DND-41 (cell line): ENCODE measurements around the gene FBXW8.

Experiments used
- EZH2 ChIP-seq: IDR thresholded peaks from 3 replicates; pipeline ENCODE4 v1.6.1; 2012; ENCODE audit warnings: borderline replicate concordance, low read depth, mild to moderate bottlenecking, moderate library complexity, low read length, inconsistent platforms; ENCODE audit not compliant: severe bottlenecking
- TF ChIP-seq, protein P1 (sequence below): IDR thresholded peaks from 2 replicates; pipeline ENCODE4 v1.5.1; 2012; ENCODE audit warnings: borderline replicate concordance, low read length, moderate library complexity, mild to moderate bottlenecking; ENCODE audit not compliant: poor library complexity, severe bottlenecking; ENCODE audit errors: extremely low read depth

DNA sequence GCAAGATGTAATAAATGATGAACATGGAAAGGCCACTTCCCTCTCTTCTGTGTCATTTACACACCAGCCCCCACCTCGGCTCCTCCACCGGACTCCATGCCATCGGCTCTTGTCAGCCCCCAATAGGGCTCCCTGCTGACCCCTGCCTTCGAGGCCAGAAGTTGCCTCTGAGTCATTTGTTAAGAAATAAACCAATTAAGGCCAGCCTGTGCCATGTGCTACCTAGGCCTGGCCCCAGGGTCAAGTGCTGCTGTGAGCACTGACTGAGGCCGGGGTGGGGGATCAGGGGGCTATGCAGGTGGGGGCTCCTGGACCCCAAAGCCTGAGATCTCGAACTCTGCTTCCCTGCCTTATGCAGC, 135.2 kb downstream of the FBXW8 start:
- TF ChIP-seq, protein P1, sequence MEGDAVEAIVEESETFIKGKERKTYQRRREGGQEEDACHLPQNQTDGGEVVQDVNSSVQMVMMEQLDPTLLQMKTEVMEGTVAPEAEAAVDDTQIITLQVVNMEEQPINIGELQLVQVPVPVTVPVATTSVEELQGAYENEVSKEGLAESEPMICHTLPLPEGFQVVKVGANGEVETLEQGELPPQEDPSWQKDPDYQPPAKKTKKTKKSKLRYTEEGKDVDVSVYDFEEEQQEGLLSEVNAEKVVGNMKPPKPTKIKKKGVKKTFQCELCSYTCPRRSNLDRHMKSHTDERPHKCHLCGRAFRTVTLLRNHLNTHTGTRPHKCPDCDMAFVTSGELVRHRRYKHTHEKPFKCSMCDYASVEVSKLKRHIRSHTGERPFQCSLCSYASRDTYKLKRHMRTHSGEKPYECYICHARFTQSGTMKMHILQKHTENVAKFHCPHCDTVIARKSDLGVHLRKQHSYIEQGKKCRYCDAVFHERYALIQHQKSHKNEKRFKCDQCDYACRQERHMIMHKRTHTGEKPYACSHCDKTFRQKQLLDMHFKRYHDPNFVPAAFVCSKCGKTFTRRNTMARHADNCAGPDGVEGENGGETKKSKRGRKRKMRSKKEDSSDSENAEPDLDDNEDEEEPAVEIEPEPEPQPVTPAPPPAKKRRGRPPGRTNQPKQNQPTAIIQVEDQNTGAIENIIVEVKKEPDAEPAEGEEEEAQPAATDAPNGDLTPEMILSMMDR = peak; percentile 3
- no peak for TF ChIP-seq EZH2
